Activated naive CD8-positive, alpha-beta T cell treated with anti-CD3 and anti-CD28 coated beads, Interleukin-2, amount 50 U/mL, for 24 hours (primary cell): ENCODE results near the gene TOR2A.
A peak's percentile ranks its signal among the peaks of the same experiment; 100 is the strongest.

ENCODE experiments used
- ATAC-seq: fragments of 150-1000 bp; cut with Tn5 transposase; one replicate; pipeline ENCODE4 v1.10.0; 2021
- DNase-seq: peaks from one replicate; pipeline ENCODE4 v3.0.0; 2021
- H3K27ac Mint-ChIP-seq: one replicate; pipeline ENCODE4 v1.8.0; 2021; ENCODE audit warnings: mild to moderate bottlenecking, mixed read lengths
- H3K27me3 Mint-ChIP-seq: one replicate; pipeline ENCODE4 v1.8.0; 2021; ENCODE audit warnings: mixed read lengths
- H3K36me3 Mint-ChIP-seq: one replicate; pipeline ENCODE4 v1.8.0; 2021; ENCODE audit warnings: low read depth, mixed read lengths
- H3K4me1 Mint-ChIP-seq: one replicate; pipeline ENCODE4 v1.8.0; 2021; ENCODE audit warnings: mixed read lengths
- H3K4me3 Mint-ChIP-seq: one replicate; pipeline ENCODE4 v1.8.0; 2021; ENCODE audit warnings: mild to moderate bottlenecking, moderate library complexity, mixed read lengths
- H3K9me3 Mint-ChIP-seq: one replicate; pipeline ENCODE4 v1.8.0; 2021; ENCODE audit warnings: mixed read lengths

The TOR2A gene

DNA sequence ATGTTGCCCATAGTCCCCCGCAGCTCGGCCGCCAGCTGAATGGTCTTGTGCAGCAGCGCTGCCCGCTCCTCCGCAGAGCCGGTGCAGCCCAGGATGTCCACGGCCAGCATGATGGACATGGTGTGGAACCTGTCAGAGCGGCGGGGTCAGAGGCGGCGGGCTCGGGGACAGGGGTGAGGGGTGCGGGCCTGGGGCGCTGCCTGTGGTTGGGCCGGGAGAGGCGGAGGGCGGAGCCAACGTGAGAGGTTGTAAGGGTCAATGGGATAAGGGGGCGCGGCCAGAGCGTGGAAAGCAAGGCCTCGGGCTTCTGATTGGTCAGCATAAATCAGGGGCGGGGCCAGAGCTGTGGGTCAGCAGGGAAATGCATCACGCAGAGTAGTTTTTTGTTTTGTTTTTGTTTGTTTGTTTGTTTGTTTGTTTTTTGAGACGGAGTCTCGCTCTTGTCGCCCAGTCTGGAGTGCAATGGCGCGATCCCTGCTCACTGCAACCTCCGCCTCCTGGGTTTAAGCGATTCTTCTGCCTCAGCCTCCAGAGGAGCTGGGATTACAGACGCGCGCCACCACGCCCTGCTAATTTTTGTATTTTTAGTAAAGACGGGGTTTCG, 6.8 kb upstream of the TOR2A start:
- Mint-ChIP-seq H3K27ac (no peak overlapping the region), H3K36me3 (peaks cover 11% of the 10 kb centered on the region), H3K4me1 (peaks cover 6% of the 10 kb centered on the region), H3K9me3 (no peaks in the 10 kb centered on the region), H3K4me3 (no peak overlapping the region), H3K27me3 (no peaks in the 10 kb centered on the region)
- DNase-seq (no peak), ATAC-seq (no peak)

GRCh38 chr9:127739614-127740330, 4.7 kb upstream of the TOR2A start:
- DNase-seq (no peak), ATAC-seq (no peak)
- Mint-ChIP-seq H3K27me3 (no peaks in the 10 kb centered on the region), H3K9me3 (no peaks in the 10 kb centered on the region), H3K36me3 (peaks cover 11% of the 10 kb centered on the region), H3K4me3 (no peak overlapping the region), H3K4me1 (peaks cover 6% of the 10 kb centered on the region), H3K27ac (no peak overlapping the region)

DNA sequence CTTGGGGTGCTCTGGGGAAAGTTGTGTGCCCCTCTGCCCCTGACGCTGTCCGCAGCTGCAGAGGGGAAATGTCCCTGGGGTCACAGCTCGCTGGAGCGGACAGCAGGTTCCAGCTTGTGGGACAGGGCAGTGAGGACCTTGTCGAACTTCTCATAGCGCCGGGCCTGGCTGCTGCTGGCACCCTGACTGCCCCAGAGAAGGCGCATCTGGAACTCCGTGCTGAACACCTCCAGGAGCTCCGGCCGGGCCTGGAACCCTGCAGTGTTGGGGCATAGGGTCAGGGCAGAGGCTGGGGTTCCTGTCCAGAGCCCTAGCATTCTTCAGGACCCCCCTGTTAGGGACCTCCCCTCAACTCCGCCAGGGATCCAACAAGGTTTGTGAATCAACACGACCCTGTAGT, 3.6 kb upstream of the TOR2A start:
- H3K4me1 Mint-ChIP-seq: peaks cover 15% of the 10 kb centered on the region
- DNase-seq (no peak), ATAC-seq (no peak)
- H3K36me3 Mint-ChIP-seq: peaks cover 11% of the 10 kb centered on the region
- H3K27ac Mint-ChIP-seq: no peak overlapping the region
- H3K9me3 Mint-ChIP-seq: no peaks in the 10 kb centered on the region
- H3K4me3 Mint-ChIP-seq: no peak overlapping the region
- H3K27me3 Mint-ChIP-seq: no peaks in the 10 kb centered on the region

DNA sequence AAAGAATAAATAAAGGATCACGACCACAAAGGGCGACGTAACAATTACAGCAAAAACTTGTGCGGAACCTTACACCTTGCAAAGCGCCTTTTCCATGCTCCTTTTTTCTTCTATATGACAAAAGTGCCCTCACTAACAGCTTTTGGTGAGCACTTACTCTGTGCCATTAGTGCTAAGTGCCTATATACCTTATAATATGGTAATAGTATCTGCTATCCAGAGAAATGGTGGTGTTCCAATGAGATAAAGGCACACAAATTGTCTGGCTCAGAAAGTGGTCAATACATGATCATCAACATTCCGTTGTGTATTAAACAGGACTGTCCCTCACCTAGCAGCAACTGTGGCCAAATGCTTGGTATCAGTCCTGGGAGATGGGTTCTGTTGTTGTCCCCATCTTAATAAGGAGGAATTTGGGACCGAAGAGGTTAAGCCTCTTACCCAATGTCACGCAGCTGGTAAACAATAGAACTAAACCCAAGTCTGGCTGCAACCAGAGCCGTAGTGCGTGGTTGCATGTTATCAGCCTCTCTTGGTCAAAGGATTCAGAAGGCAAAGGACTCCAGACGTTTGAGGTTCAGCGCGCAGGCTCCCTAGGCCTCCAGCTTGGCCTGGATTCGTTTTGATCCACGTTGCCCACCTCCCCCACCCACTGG, 564 bp upstream of the TOR2A start:
- Mint-ChIP-seq H3K4me3 (peak overlapping the region; percentile 82), H3K27ac (peak overlapping the region; percentile 90), H3K4me1 (peaks cover 18% of the 10 kb centered on the region), H3K36me3 (peaks cover 8% of the 10 kb centered on the region), H3K9me3 (no peaks in the 10 kb centered on the region), H3K27me3 (no peaks in the 10 kb centered on the region)
- DNase-seq (no peak), ATAC-seq (no peak)

DNA sequence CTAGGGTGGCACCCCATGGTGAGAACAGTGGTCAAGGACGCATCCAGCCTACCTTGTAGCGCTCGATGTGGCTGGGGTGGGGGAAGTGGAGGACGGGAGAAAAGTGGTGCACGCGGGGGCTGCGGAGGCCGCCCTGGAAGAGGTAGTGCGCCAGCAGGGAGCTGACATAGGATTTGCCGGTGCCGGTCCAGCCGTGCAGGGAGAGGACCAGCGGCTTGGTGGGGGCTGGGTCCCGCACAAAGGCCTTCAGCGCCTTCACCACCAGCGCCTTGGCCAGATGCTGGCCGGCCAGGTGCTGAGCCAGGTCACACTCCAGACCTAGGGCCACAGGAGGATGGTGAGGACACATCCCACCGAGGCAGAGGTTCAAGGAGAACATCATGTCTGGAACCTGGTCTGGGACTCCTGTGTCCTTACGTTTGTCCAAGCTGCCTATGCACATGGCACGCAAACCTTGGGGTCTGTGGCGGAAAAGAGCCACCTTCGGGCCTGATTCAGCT, 797 bp downstream of the TOR2A start:
- peak overlapping the region; percentile 75 for H3K27ac Mint-ChIP-seq
- no peaks in the 10 kb centered on the region for H3K9me3 Mint-ChIP-seq
- peaks cover 18% of the 10 kb centered on the region for H3K4me1 Mint-ChIP-seq
- H3K27me3 Mint-ChIP-seq: no peaks in the 10 kb centered on the region
- ATAC-seq (no peak), DNase-seq (no peak)
- H3K4me3 Mint-ChIP-seq: peak overlapping the region; percentile 82
- H3K36me3 Mint-ChIP-seq: peaks cover 8% of the 10 kb centered on the region

GRCh38 chr9:127733614-127734013, 1.5 kb downstream of the TOR2A start:
- DNase-seq (no peak), ATAC-seq (no peak)
- H3K4me3 Mint-ChIP-seq: peak overlapping the region; percentile 82
- H3K9me3 Mint-ChIP-seq: no peaks in the 10 kb centered on the region
- peak overlapping the region; percentile 32 for H3K27ac Mint-ChIP-seq
- no peaks in the 10 kb centered on the region for H3K27me3 Mint-ChIP-seq
- H3K36me3 Mint-ChIP-seq: peaks cover 4% of the 10 kb centered on the region
- H3K4me1 Mint-ChIP-seq: peaks cover 18% of the 10 kb centered on the region

DNA sequence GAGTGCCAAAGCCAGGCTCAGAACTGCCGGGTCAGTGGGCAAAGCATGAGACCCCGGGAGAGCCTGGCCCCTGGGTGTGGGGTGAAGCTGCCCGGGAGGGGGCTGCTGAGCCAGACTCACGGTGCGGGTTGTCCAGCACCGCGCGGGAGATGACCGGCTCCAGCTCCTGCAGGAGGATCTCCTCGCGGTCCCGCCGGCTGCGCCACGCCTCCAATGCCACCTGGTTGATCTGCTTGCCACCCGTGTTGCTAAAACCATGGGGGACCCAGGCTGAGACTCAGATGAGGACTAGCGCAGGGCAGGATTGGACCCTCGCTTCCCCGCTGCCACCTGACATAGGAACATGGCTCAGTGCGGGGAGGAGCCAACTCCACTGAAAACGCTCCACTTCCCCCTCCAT, 2.6 kb downstream of the TOR2A start:
- Mint-ChIP-seq H3K27ac (no peak overlapping the region), H3K4me1 (peaks cover 18% of the 10 kb centered on the region), H3K36me3 (peaks cover 1% of the 10 kb centered on the region), H3K4me3 (no peak overlapping the region), H3K9me3 (no peaks in the 10 kb centered on the region), H3K27me3 (no peaks in the 10 kb centered on the region)
- no peak for DNase-seq
- no peak for ATAC-seq

DNA sequence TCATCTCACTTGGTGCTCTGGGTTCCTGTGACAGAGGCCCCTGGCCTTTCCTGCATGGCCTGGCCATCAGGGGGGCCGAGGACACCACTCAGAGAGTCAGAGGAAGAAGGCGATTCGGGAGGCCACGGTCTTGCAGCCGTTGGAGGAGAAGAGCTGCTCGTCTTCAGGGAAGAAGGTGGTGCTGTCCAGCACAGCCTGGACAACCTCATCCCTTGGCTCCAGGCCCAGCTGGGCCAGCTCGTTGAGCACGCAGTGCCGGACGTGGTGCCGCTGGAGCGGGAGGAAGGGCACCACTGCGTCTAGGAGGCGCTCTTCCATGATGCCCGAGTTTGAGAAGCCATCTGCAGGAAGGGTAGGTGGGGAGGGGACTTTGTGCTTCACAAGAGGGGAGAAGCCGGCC, 3.2 kb downstream of the TOR2A start:
- no peaks in the 10 kb centered on the region for H3K9me3 Mint-ChIP-seq
- peaks cover 1% of the 10 kb centered on the region for H3K36me3 Mint-ChIP-seq
- no peak overlapping the region for H3K4me3 Mint-ChIP-seq
- no peak overlapping the region for H3K27ac Mint-ChIP-seq
- H3K27me3 Mint-ChIP-seq: no peaks in the 10 kb centered on the region
- ATAC-seq (no peak), DNase-seq (no peak)
- H3K4me1 Mint-ChIP-seq: peaks cover 18% of the 10 kb centered on the region

GRCh38 chr9:127730799-127731410, 4.2 kb downstream of the TOR2A start:
- DNase-seq: no peak
- ATAC-seq: no peak
- Mint-ChIP-seq H3K27me3 (no peaks in the 10 kb centered on the region), H3K4me1 (peaks cover 18% of the 10 kb centered on the region), H3K36me3 (peaks cover 1% of the 10 kb centered on the region), H3K9me3 (no peaks in the 10 kb centered on the region), H3K27ac (no peak overlapping the region), H3K4me3 (no peak overlapping the region)

DNA sequence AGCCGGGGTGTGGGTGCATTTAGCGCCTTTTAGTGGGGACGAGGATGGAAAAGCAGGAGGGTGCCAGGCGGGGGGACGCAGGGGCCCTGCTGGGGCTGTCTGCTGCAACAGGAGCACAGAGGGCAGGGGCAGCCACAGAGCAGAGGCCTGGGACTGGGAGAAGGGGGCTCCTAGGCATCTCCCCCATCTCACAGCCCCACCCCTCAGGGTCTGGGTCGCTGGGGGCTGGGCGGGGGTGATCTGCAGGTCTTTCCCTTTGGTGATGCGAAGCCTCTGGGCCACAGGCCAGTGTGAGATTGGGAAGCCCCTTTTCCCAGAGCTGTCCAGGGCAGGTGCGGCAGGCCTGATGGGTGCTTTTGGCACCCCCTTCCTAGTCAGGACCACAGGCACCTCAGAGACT, 4.8 kb downstream of the TOR2A start:
- no peak for ATAC-seq
- Mint-ChIP-seq H3K36me3 (peaks cover under 1% of the 10 kb centered on the region), H3K27me3 (no peaks in the 10 kb centered on the region), H3K27ac (no peak overlapping the region), H3K4me3 (no peak overlapping the region), H3K4me1 (peaks cover 13% of the 10 kb centered on the region), H3K9me3 (no peaks in the 10 kb centered on the region)
- no peak for DNase-seq

- Mint-ChIP-seq H3K36me3 (no peaks in the 10 kb centered on the region), H3K27ac (no peak overlapping the region), H3K4me3 (no peak overlapping the region), H3K27me3 (no peaks in the 10 kb centered on the region), H3K4me1 (peaks cover 12% of the 10 kb centered on the region), H3K9me3 (no peaks in the 10 kb centered on the region)
- no peak for ATAC-seq
- no peak for DNase-seq
Measured at GRCh38 chr9:127729522-127730256, 5.4 kb downstream of the TOR2A start.

DNA sequence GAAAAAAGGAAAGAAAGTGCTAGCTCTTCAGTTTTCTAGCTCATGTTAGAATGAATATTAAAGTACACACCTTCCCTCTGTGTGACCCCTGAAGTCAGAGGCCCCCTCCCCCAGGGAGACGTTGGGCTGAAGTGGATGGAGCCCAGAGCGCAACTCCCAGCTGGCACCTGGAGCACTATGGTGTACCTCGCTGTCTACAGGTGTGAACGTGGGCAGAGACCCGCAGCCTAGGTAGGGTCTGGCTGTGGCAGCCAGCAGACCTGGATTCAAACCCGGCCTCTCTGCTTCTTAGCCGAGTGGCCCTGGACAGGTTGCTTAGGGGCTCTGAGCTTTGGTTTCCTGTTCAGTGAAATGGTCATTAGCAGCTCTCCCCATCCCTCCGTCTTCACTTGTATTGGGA, 6.3 kb downstream of the TOR2A start:
- H3K27ac Mint-ChIP-seq: no peak overlapping the region
- H3K36me3 Mint-ChIP-seq: no peaks in the 10 kb centered on the region
- DNase-seq (no peak), ATAC-seq (no peak)
- H3K4me1 Mint-ChIP-seq: peaks cover 4% of the 10 kb centered on the region
- no peak overlapping the region for H3K4me3 Mint-ChIP-seq
- no peaks in the 10 kb centered on the region for H3K27me3 Mint-ChIP-seq
- no peaks in the 10 kb centered on the region for H3K9me3 Mint-ChIP-seq

GRCh38 chr9:127726871-127727270, 8.2 kb downstream of the TOR2A start:
- ATAC-seq (no peak), DNase-seq (no peak)
- H3K27ac Mint-ChIP-seq: no peak overlapping the region
- no peaks in the 10 kb centered on the region for H3K4me1 Mint-ChIP-seq
- H3K9me3 Mint-ChIP-seq: no peaks in the 10 kb centered on the region
- no peaks in the 10 kb centered on the region for H3K27me3 Mint-ChIP-seq
- no peaks in the 10 kb centered on the region for H3K36me3 Mint-ChIP-seq
- no peak overlapping the region for H3K4me3 Mint-ChIP-seq

GRCh38 chr9:127724012-127724411, 11.1 kb downstream of the TOR2A start:
- H3K9me3 Mint-ChIP-seq: no peaks in the 10 kb centered on the region
- DNase-seq (no peak), ATAC-seq (no peak)
- no peaks in the 10 kb centered on the region for H3K36me3 Mint-ChIP-seq
- no peak overlapping the region for H3K27ac Mint-ChIP-seq
- H3K4me3 Mint-ChIP-seq: no peak overlapping the region
- H3K4me1 Mint-ChIP-seq: peaks cover 22% of the 10 kb centered on the region
- H3K27me3 Mint-ChIP-seq: no peaks in the 10 kb centered on the region
